Right atrium auricular region (tissue), 2 donors: ENCODE results near the gene DHX35. TPM values are rescaled to one million over a fixed set of nuclear protein-coding genes. Genes with fewer than 3 reads are reported as not detected.

Experiments used
- DNase-seq: peaks from one replicate; pipeline ENCODE4 v3.0.0-alpha.2; 2019; ENCODE audit warnings: low spot score
- H3K27ac ChIP-seq, 2 donors: fragments of 200-600 bp; sonication (generic); 1 replicate in 1 of 2; 2 replicates in 1 of 2; pipeline ENCODE4 v1.5.1; 2016 to 2019
- H3K27me3 ChIP-seq, 2 donors: fragments of 200-600 bp; sonication (generic); one replicate each; pipeline versions ENCODE4 v1.5.1 to v1.6.0; 2017 to 2019
- H3K36me3 ChIP-seq: fragments of 200-600 bp; sonication (generic); one replicate; pipeline ENCODE4 v1.5.1; 2016
- H3K4me1 ChIP-seq, 2 donors: fragments of 200-600 bp; sonication (generic); one replicate each; pipeline versions ENCODE4 v1.5.1 to v1.6.0; 2017 to 2019
- H3K4me3 ChIP-seq, 2 donors: fragments of 200-600 bp; sonication (generic); 1 replicate in 1 of 2; 2 replicates in 1 of 2; pipeline ENCODE4 v1.5.1; 2017 to 2019; ENCODE audit warnings: mild to moderate bottlenecking in 1 of 2, moderate library complexity in 1 of 2
- H3K9me3 ChIP-seq, 2 donors: fragments of 200-600 bp; sonication (generic); one replicate each; pipeline ENCODE4 v1.5.1; 2019
- CTCF ChIP-seq, 2 donors: fragments of 200-600 bp; sonication (generic); IDR thresholded peaks; one replicate each; pipeline ENCODE4 v1.5.1; 2019; ENCODE audit warnings: antibody characterized with exemption in 2 of 2
- total RNA-seq, 2 donors: library from RNA; depleted of rRNA; stranded (reverse); fragments of >200 nt; gene quantifications; one replicate each; pipeline ENCODE4 v1.1.0, GENCODE V29; 2016

Gene DHX35
- total RNA-seq, 2 donors from 2014 or later: 15.2 to 41.0 TPM

- TF ChIP-seq CTCF (IDR thresholded peaks at IDR 0.05): no peak
- no peaks in the 10 kb centered on the region for H3K9me3 ChIP-seq
- no peak for DNase-seq
- H3K4me3 ChIP-seq: no peak overlapping the region
- H3K36me3 ChIP-seq: peaks cover 76% of the 10 kb centered on the region
- H3K4me1 ChIP-seq: no peaks in the 10 kb centered on the region
- no peak overlapping the region for H3K27ac ChIP-seq
- H3K27me3 ChIP-seq: no peaks in the 10 kb centered on the region
Observed at GRCh38 chr20:39036011-39036410, 73.9 kb downstream of the DHX35 start.

- no peak for TF ChIP-seq CTCF (IDR thresholded peaks at IDR 0.05)
- H3K4me3 ChIP-seq: no peak overlapping the region
- no peaks in the 10 kb centered on the region for H3K9me3 ChIP-seq
- no peak for DNase-seq
- H3K4me1 ChIP-seq: no peaks in the 10 kb centered on the region
- H3K36me3 ChIP-seq: peaks cover 72% of the 10 kb centered on the region
- no peak overlapping the region for H3K27ac ChIP-seq
- H3K27me3 ChIP-seq: no peaks in the 10 kb centered on the region
Observed at GRCh38 chr20:39036851-39037250, 74.7 kb downstream of the DHX35 start.

GRCh38 chr20:39038047-39038446 is 75.9 kb downstream of the DHX35 start:
- peaks cover 79% of the 10 kb centered on the region for H3K36me3 ChIP-seq

GRCh38 chr20:39038495-39038894 is 76.4 kb downstream of the DHX35 start:
- Histone ChIP-seq H3K9me3 (no peaks in the 10 kb centered on the region), H3K27me3 (no peaks in the 10 kb centered on the region), H3K4me1 (no peaks in the 10 kb centered on the region), H3K36me3 (peaks cover 81% of the 10 kb centered on the region), H3K4me3 (no peak overlapping the region), H3K27ac (no peak overlapping the region)
- no peak for TF ChIP-seq CTCF (IDR thresholded peaks at IDR 0.05)
- no peak for DNase-seq

More at GRCh38 chr20:39038047-39038446, 75.9 kb downstream of the DHX35 start:
- no peaks in the 10 kb centered on the region for H3K27me3 ChIP-seq
- H3K27ac ChIP-seq: no peak overlapping the region
- no peak for TF ChIP-seq CTCF (IDR thresholded peaks at IDR 0.05)
- H3K4me3 ChIP-seq: no peak overlapping the region
- DNase-seq: no peak
- no peaks in the 10 kb centered on the region for H3K9me3 ChIP-seq
- H3K4me1 ChIP-seq: no peaks in the 10 kb centered on the region

- no peak for TF ChIP-seq CTCF (IDR thresholded peaks at IDR 0.05)
- no peak overlapping the region for H3K4me3 ChIP-seq
- DNase-seq: no peak
- H3K36me3 ChIP-seq: peaks cover 80% of the 10 kb centered on the region
- H3K9me3 ChIP-seq: no peaks in the 10 kb centered on the region
- H3K27ac ChIP-seq: no peak overlapping the region
- H3K4me1 ChIP-seq: no peaks in the 10 kb centered on the region
- no peaks in the 10 kb centered on the region for H3K27me3 ChIP-seq
Observed at GRCh38 chr20:39039261-39039660, 77.1 kb downstream of the DHX35 start.

- Histone ChIP-seq H3K27me3 (no peaks in the 10 kb centered on the region), H3K36me3 (peaks cover 77% of the 10 kb centered on the region), H3K27ac (no peak overlapping the region), H3K4me3 (no peak overlapping the region), H3K9me3 (no peaks in the 10 kb centered on the region), H3K4me1 (no peaks in the 10 kb centered on the region)
- TF ChIP-seq CTCF (IDR thresholded peaks at IDR 0.05): no peak
- DNase-seq: no peak
Observed at GRCh38 chr20:39040116-39040515, 78.0 kb downstream of the DHX35 start.
